GM21825 (cell line): Measurements from ENCODE around the gene BLM.

ENCODE experiments used
- ATAC-seq: cut with Tn5 transposase; IDR thresholded peaks from one replicate; pipeline ENCODE4 v1.9.1; 2021; ENCODE audit warnings: mild to moderate bottlenecking, moderate library complexity; ENCODE audit not compliant: unreplicated experiment

Gene BLM

DNA sequence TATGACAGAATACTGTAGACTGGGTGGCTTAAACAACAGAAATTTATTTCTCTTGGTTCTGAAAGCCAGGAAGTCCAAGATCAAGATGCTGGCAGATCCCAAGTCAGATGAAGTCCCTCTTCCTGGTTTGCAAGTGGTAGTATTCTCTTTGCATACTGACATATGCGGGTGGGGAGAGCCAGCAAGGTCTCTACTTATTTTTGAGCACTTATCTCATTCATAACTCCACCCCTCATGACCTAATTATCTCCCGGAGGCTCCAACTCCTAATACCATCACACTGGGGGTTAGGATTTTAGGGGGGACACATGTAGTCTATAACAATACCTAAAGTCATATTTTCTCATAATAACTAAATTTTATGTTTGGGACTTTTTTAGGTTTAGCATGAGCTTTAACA lies 65.3 kb downstream of the BLM start:
- ATAC-seq: no peak

- no peak for ATAC-seq
Observed at GRCh38 chr15:90787881-90788280, 70.7 kb downstream of the BLM start.

- ATAC-seq: no peak
Observed at GRCh38 chr15:90789462-90789861, 72.3 kb downstream of the BLM start.

- no peak for ATAC-seq
Observed at GRCh38 chr15:90790057-90790456, 72.9 kb downstream of the BLM start.

DNA sequence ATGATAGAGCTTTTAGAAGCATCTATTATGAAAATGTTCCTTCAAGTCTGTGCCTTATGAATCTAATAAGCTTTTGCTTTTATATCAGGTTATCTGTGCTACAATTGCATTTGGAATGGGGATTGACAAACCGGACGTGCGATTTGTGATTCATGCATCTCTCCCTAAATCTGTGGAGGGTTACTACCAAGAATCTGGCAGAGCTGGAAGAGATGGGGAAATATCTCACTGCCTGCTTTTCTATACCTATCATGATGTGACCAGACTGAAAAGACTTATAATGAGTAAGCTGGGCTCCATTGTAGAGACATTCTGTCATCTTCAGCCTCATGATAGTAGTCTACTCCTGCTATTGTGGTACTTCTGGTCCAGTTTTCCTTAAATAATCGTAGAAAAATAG lies 73.4 kb downstream of the BLM start:
- ATAC-seq: no peak

- no peak for ATAC-seq
Observed at GRCh38 chr15:90794538-90794937, 77.4 kb downstream of the BLM start.

DNA sequence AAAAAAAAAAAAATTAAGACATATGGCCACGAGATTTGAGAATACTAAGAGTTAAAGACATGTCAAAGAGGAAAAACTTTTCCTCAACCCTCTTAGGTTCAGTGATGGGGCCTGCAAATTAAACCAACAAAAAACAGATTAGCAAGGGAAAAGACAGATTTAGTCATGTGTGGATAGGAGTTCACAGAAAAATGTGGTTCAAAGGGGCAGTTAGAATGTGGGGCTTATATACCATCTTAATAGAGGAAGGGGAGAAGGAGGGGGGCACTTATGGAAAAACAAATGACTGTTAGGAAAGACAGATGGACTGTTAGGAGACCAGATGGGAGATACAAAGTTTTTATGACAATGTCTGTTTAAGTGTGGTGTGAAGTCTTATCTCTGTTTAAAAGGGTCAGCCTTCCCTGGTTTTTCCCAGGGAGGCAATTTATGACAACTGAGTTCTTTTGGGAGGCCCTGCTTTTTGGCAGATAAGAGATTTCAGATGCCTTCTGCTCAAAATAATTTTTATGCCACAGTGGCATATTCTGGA lies 82.6 kb downstream of the BLM start:
- ATAC-seq: no peak

- no peak for ATAC-seq
Observed at GRCh38 chr15:90801803-90802202, 84.7 kb downstream of the BLM start.

DNA sequence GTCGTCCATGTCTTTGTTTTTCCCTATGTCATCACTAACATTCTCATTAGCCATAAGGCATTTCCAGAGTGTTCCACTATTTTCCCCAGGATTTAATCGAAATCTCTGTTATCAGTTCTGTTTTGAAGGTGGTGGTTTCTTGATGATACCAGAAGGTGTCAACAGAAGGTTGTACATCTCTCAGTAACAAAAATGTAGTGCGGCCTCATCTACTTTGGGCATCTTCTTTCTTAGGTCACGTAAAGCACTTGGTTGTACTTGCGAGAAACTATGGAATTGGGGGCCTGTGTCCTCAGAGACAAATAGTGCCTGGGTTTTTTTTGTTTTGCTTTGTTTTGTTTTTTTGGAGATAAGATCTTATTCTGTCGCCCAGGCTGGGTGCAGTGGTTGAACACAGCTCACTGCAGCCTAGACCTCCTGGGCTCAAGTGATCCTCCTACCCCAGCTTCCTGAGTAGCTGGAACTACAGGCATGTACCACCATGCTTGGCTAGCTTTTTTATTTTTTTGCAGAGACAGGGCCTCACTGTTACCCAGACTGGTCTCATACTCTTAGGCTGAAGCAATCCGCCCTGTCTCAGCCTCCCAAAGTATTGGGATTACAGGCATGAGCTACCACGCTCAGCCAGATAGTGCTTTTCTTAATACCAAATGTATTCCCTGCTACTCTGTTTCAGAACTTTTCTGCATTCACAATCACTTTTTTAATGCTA lies 90.1 kb downstream of the BLM start:
- ATAC-seq: no peak

DNA sequence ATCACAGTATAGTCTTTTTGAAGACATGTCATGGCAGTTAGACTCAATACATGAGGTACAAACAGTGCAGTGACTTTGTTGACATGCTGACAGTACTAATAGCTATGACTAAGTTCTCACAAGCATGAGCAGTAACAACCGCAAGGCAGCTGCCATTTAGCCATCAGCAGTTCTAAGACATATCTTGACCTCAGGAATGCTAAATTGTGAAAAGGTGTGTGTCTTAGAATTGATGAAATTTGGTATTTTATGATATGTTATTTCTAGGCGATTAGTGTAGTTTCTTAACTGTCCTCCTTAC lies 90.6 kb downstream of the BLM start:
- ATAC-seq: no peak

DNA sequence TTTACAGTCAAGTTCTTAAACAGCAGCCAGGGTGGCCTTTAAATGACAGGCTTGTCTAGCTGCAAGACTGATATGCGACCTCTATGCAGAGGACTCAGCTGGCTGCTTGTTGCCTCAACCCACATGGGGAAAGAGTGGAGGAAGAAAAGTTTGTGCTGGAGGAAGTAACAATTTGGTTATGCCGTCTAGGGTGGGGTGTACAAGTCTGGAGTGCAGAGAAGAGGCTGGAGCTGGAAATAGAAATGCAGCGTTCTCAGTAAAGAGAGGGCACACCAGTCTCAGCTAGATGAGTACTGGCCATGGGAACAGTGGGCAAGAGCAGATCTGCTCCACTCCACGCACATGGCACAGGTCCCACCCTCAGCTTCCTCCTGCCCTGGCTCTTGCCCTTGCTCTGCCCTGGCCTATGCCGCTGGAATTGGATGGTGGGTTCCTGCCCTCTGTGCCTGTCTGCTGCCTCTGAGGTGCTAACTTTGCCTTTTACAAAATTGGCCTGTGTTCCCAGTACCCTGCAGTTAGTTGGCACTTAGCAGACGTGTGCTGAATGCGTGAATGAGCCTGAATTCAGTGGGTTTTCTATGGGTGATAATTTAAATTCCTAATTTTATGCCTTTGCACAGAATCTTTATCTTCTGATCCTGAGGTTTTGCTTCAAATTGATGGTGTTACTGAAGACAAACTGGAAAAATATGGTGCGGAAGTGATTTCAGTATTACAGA lies 91.5 kb downstream of the BLM start:
- no peak for ATAC-seq

- ATAC-seq: no peak
Observed at GRCh38 chr15:90809536-90809935, 92.4 kb downstream of the BLM start.

- ATAC-seq: no peak
Observed at GRCh38 chr15:90810354-90810753, 93.2 kb downstream of the BLM start.

GRCh38 chr15:90812171-90812957 lies 95.2 kb downstream of the BLM start:
- no peak for ATAC-seq

DNA sequence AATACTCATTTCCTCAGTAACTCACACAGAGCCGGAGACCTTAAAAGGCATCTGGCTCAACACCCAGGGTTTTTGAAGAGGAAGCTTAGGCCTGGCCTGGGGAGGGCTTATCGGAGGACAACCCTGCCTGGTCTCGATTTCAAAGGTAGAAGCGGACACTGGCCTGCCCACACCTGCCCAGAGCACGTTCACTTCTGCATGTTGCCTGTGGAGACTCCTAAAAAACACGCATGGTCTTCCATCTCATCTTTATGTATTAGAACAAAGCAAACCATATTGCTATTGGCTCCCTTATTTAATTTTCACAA lies 95.8 kb downstream of the BLM start:
- ATAC-seq: no peak

- ATAC-seq: no peak
Observed at GRCh38 chr15:90813796-90814190, 96.6 kb downstream of the BLM start.

- ATAC-seq: no peak
Observed at GRCh38 chr15:90814191-90814821, 97.2 kb downstream of the BLM start.

- no peak for ATAC-seq
Observed at GRCh38 chr15:90816401-90817116, 99.4 kb downstream of the BLM start.

GRCh38 chr15:90817117-90818057 lies 100.2 kb downstream of the BLM start:
- no peak for ATAC-seq
